H1 (cell line): ENCODE measurements around the gene DDX1. TPM values are rescaled to one million over a fixed set of nuclear protein-coding genes. Genes with fewer than 3 reads are reported as not detected.

Experiments
- CTCF ChIA-PET: fragments of 300-600 bp; sonication (Branson Sonifier 250); formaldehyde crosslinking; loops from one replicate; lab custom pipeline; 2021; ENCODE audit not compliant: partially characterized antibody; lab: Charles Lee
- POLR2A ChIA-PET: fragments of 300-600 bp; sonication (Branson Sonifier 250); formaldehyde crosslinking; loops from one replicate; lab custom pipeline; 2021; ENCODE audit warnings: inconsistent platforms; ENCODE audit not compliant: partially characterized antibody; lab: Charles Lee
- DNase-seq, 2 experiments: peaks; one replicate each; pipeline versions ENCODE4 v3.0.0 to v3.0.0-alpha.2; 2010 to 2022; ENCODE audit warnings: low spot score in 2 of 2, low read depth in 1 of 2, mixed read lengths in 1 of 2
- FAIRE-seq: peaks from 2 replicates; lab custom pipeline; 2011; peaks lifted over from hg19 to GRCh38; lab: Jason Lieb, UNC
- H2AFZ ChIP-seq: 2 replicates; pipeline ENCODE4 v1.8.1; 2012; ENCODE audit warnings: low read length, inconsistent platforms
- H2AK5ac ChIP-seq: 2 replicates; pipeline ENCODE4 v1.6.1; 2013; ENCODE audit warnings: low read depth, low read length
- H2BK120ac ChIP-seq: replicated peaks from 2 replicates; pipeline ENCODE3; 2013; ENCODE audit warnings: low read depth, low read length, inconsistent platforms
- H2BK12ac ChIP-seq: 2 replicates; pipeline ENCODE4 v1.6.1; 2013; ENCODE audit warnings: low read depth, low read length
- H2BK15ac ChIP-seq: 2 replicates; pipeline ENCODE4 v1.6.1; 2013; ENCODE audit warnings: low read length
- H2BK20ac ChIP-seq: 2 replicates; pipeline ENCODE4 v1.6.1; 2013; ENCODE audit warnings: low read length
- H2BK5ac ChIP-seq: 2 replicates; pipeline ENCODE4 v1.6.1; 2013; ENCODE audit warnings: low read depth, low read length
- H3K14ac ChIP-seq: 2 replicates; pipeline ENCODE4 v1.6.1; 2013; ENCODE audit warnings: inconsistent platforms; ENCODE audit not compliant: insufficient read length
- H3K18ac ChIP-seq: 2 replicates; pipeline ENCODE4 v1.6.1; 2013; ENCODE audit warnings: low read length; ENCODE audit errors: extremely low read depth
- H3K23ac ChIP-seq: 2 replicates; pipeline ENCODE4 v1.6.1; 2013; ENCODE audit warnings: inconsistent platforms; ENCODE audit not compliant: insufficient read length
- H3K23me2 ChIP-seq: 2 replicates; pipeline ENCODE4 v1.6.1; 2013; ENCODE audit warnings: low read depth, low read length
- H3K27ac ChIP-seq: 2 replicates; pipeline ENCODE4 v1.6.1; 2011; ENCODE audit warnings: low read depth, low read length, inconsistent platforms
- H3K27me3 ChIP-seq, 4 experiments: replicated peaks in 1 of 4; 1 replicate in 1 of 4; 2 replicates in 3 of 4; pipeline versions ENCODE4 v1.6.1 to v1.8.1; 2011 to 2013; ENCODE audit warnings: low read length in 3 of 4, mild to moderate bottlenecking in 3 of 4, inconsistent platforms in 2 of 4, mixed read lengths in 2 of 4, moderate library complexity in 1 of 4; ENCODE audit not compliant: control insufficient read depth in 3 of 4, insufficient read depth in 3 of 4; ENCODE audit errors: extremely low read depth in 1 of 4
- H3K36me3 ChIP-seq, 4 experiments: 2 replicates each; pipeline versions ENCODE4 v1.6.1 to v1.8.1; 2011 to 2013; ENCODE audit warnings: mild to moderate bottlenecking in 4 of 4, low read length in 3 of 4, moderate library complexity in 2 of 4, control low read depth in 1 of 4, inconsistent platforms in 1 of 4; ENCODE audit not compliant: insufficient read depth in 4 of 4, control insufficient read depth in 2 of 4
- H3K4ac ChIP-seq: replicated peaks from 2 replicates; pipeline ENCODE3; 2013; ENCODE audit warnings: low read length, low read depth, mixed read lengths, inconsistent platforms; ENCODE audit not compliant: insufficient read length
- H3K4me1 ChIP-seq, 4 experiments: replicated peaks in 1 of 4; 1 replicate in 1 of 4; 2 replicates in 3 of 4; pipeline versions ENCODE4 v1.6.1 to v1.8.1; 2011 to 2013; ENCODE audit warnings: low read length in 3 of 4, inconsistent platforms in 2 of 4, mixed read lengths in 1 of 4; ENCODE audit not compliant: insufficient read depth in 4 of 4, control insufficient read depth in 3 of 4
- H3K4me2 ChIP-seq, 2 experiments: 2 replicates each; pipeline versions ENCODE4 v1.6.1 to v1.8.1; 2011 to 2013; ENCODE audit warnings: low read depth in 2 of 2, low read length in 2 of 2, control low read depth in 1 of 2, inconsistent platforms in 1 of 2, mild to moderate bottlenecking in 1 of 2; ENCODE audit not compliant: insufficient read depth in 1 of 2
- H3K4me3 ChIP-seq, 4 experiments: fragments of 200-600, 300-600 bp in 1 of 4; sonication (generic), shearing (Covaris generic), sonication (Bioruptor Twin) in 1 of 4; 2 replicates each; pipeline versions ENCODE4 v1.5.1 to v1.8.1; 2011 to 2016; ENCODE audit warnings: low read length in 4 of 4, low read depth in 3 of 4, control low read depth in 2 of 4, inconsistent platforms in 2 of 4, mild to moderate bottlenecking in 2 of 4, mixed read lengths in 1 of 4, moderate library complexity in 1 of 4; ENCODE audit not compliant: insufficient read depth in 2 of 4; ENCODE audit errors: extremely low read depth in 1 of 4
- H3K56ac ChIP-seq: replicated peaks from 2 replicates; pipeline ENCODE3; 2013; ENCODE audit warnings: low read depth, mild to moderate bottlenecking, mixed read lengths, low read length, inconsistent platforms; ENCODE audit not compliant: insufficient read length
- H3K79me1 ChIP-seq: 2 replicates; pipeline ENCODE4 v1.6.1; 2013; ENCODE audit warnings: low read depth, low read length, control low read depth
- H3K79me2 ChIP-seq, 2 experiments: 2 replicates each; pipeline versions ENCODE4 v1.6.1 to v1.8.1; 2012 to 2013; ENCODE audit warnings: low read length in 2 of 2, mild to moderate bottlenecking in 2 of 2, inconsistent platforms in 1 of 2; ENCODE audit not compliant: insufficient read depth in 2 of 2, control insufficient read depth in 1 of 2
- H3K9ac ChIP-seq, 4 experiments: replicated peaks in 1 of 4; 1 replicate in 1 of 4; 2 replicates in 3 of 4; pipeline versions ENCODE4 v1.6.1 to v1.8.1; 2011 to 2013; ENCODE audit warnings: low read depth in 3 of 4, low read length in 3 of 4, control low read depth in 2 of 4, mild to moderate bottlenecking in 2 of 4, moderate library complexity in 2 of 4, inconsistent platforms in 1 of 4; ENCODE audit errors: extremely low read depth in 1 of 4
- H3K9me3 ChIP-seq, 2 experiments: 2 replicates each; pipeline versions ENCODE4 v1.6.1 to v1.8.1; 2012 to 2013; ENCODE audit warnings: mild to moderate bottlenecking in 2 of 2, moderate library complexity in 2 of 2, control low read depth in 1 of 2, inconsistent platforms in 1 of 2, low read depth in 1 of 2, low read length in 1 of 2, mixed read lengths in 1 of 2; ENCODE audit not compliant: insufficient read depth in 2 of 2
- H4K20me1 ChIP-seq, 2 experiments: replicated peaks in 1 of 2; 2 replicates each; pipeline versions ENCODE3 to v1.8.1; 2011 to 2013; ENCODE audit warnings: inconsistent platforms in 2 of 2, low read length in 2 of 2, mild to moderate bottlenecking in 1 of 2; ENCODE audit not compliant: insufficient read depth in 2 of 2, control insufficient read depth in 1 of 2
- H4K5ac ChIP-seq: 2 replicates; pipeline ENCODE4 v1.6.1; 2013; ENCODE audit warnings: low read length, low read depth, mixed read lengths, inconsistent platforms; ENCODE audit not compliant: insufficient read length
- H4K8ac ChIP-seq: 2 replicates; pipeline ENCODE4 v1.8.0; 2013; ENCODE audit warnings: mild to moderate bottlenecking, moderate library complexity, low read length, inconsistent platforms; ENCODE audit not compliant: insufficient read depth; ENCODE audit errors: extremely low read depth
- H4K91ac ChIP-seq: replicated peaks from 2 replicates; pipeline ENCODE3; 2013; ENCODE audit warnings: low read length, mixed read lengths, inconsistent platforms; ENCODE audit not compliant: insufficient read length
- KDM1A ChIP-seq: fragments of 200-600, 300-600 bp; sonication (generic); IDR thresholded peaks from 2 replicates; pipeline ENCODE4 v1.7.1; 2016; ENCODE audit warnings: mild to moderate bottlenecking, low read length, borderline replicate concordance
- NRF1 ChIP-seq: IDR thresholded peaks from 2 replicates; pipeline ENCODE4 v1.6.1; 2011; ENCODE audit warnings: mild to moderate bottlenecking, low read depth, low read length, improper control_type of control experiment
- polyA plus RNA-seq, 7 experiments: library from polyadenylated mRNA; depleted of rRNA in 3 of 7; stranded (reverse) in 5 of 7; unstranded in 2 of 7; fragments of >200 nt in 5 of 7; fragments of 200-250 nt in 2 of 7; gene quantifications; 1 replicate in 5 of 7; 2 replicates in 1 of 7; 4 replicates in 1 of 7; pipeline versions ENCODE4 v1.2.1 to v1.2.3, GENCODE V29; 2011 to 2013; ENCODE audit warnings: missing spikeins in 2 of 7, mixed read lengths in 2 of 7
- total RNA-seq: library from RNA; stranded (reverse); fragmentation: NEBNext Ultra II Directional; extraction: Animal tissue kit (Norgen Biotek cat#: 25700); gene quantifications from 2 replicates; pipeline ENCODE4 v1.2.1, GENCODE V29; 2021

Gene DDX1
- total and polyA plus RNA-seq, 2 of the 8 experiments (the other 6 are each of a cell fraction or from before 2014, with no cell fraction given): 51.1 to 161 TPM

GRCh38 chr2:15624903-15625302, 33.2 kb downstream of the DDX1 start:
- no peak overlapping the region for H3K4me2 ChIP-seq
- FAIRE-seq: no peak
- CTCF ChIA-PET: interaction anchor here (0.6 kb wide), 1 partner anchor 10 kb away, joined by 3 read pairs; no protein-coding TSS in a partner anchor

More at GRCh38 chr2:15624903-15625302, 33.2 kb downstream of the DDX1 start:
- no peak overlapping the region for H3K27ac ChIP-seq
- H2BK120ac ChIP-seq: no peak overlapping the region
- no peak overlapping the region for H3K18ac ChIP-seq
- no peak overlapping the region for H3K4ac ChIP-seq
- H3K23me2 ChIP-seq: no peaks in the 10 kb centered on the region; the same call in 1 of the 2 replicates
- no peak overlapping the region for H3K23ac ChIP-seq
- H3K4me1 ChIP-seq: no peaks in the 10 kb centered on the region
- no peak overlapping the region for H3K9ac ChIP-seq
- no peak overlapping the region for H2AK5ac ChIP-seq
- no peak overlapping the region for H2BK15ac ChIP-seq
- H4K91ac ChIP-seq: no peak overlapping the region
- no peak for DNase-seq
- no peak overlapping the region for H2BK20ac ChIP-seq
- H3K36me3 ChIP-seq: peaks cover 4 to 91% (median 45%) of the 10 kb centered on the region in 4 experiments
- H4K20me1 ChIP-seq: no peaks in the 10 kb centered on the region
- no peaks in the 10 kb centered on the region for H3K9me3 ChIP-seq
- no peak overlapping the region for H2BK12ac ChIP-seq
- no peak overlapping the region for H2BK5ac ChIP-seq
- POLR2A ChIA-PET: no interaction called here
- no peak overlapping the region for H3K4me3 ChIP-seq
- H3K27me3 ChIP-seq: no peaks in the 10 kb centered on the region
- no peak overlapping the region for H3K56ac ChIP-seq
- TF ChIP-seq NRF1 (no peak), KDM1A (0 out of 2 replicates have a peak, but pooled peaks have one; percentile 15)
- H3K79me1 ChIP-seq: no peaks in the 10 kb centered on the region
- H3K14ac ChIP-seq: no peak overlapping the region
- no peak overlapping the region for H4K5ac ChIP-seq
- H2AFZ ChIP-seq: no peak overlapping the region
- no peaks in the 10 kb centered on the region for H3K79me2 ChIP-seq
- no peak overlapping the region for H4K8ac ChIP-seq
